ENCODE measurements around the gene LONP2. TPM values are rescaled to one million over a fixed set of nuclear protein-coding genes. Genes with fewer than 3 reads are reported as not detected.
"Not testable (repeated sequence)": the region's sequence is repeated elsewhere in the genome, so short reads cannot be mapped to it uniquely, and the experiment has no call there.

The LONP2 gene
- total and polyA plus RNA-seq, 9 donors = 30.0 to 101 (median 75.7) TPM

DNA sequence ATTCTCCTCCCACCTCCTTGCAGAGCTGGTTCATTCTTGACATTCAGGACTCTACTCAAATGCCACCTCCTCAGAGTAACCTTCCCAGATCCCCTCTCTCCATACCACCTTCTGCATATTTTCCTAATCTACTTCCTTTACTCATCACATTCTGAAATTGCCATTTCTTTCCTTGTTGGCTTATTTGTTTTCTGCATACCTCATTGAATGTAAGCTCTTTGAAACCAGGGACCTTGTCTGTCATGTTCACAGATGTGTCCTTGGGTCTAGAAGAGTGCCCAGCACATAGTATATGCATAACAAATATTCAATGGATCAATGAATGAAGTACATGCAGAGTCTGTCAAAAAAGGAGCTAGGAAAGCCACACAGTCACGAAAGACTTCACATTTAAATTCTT, 7.8 kb upstream of the LONP2 start:
- TF ChIP-seq POLR2A (IDR thresholded peaks at IDR 0.05) (no peak), EP300 (IDR thresholded peaks at IDR 0.05) (no peak)
- TF ChIP-seq, protein P1, sequence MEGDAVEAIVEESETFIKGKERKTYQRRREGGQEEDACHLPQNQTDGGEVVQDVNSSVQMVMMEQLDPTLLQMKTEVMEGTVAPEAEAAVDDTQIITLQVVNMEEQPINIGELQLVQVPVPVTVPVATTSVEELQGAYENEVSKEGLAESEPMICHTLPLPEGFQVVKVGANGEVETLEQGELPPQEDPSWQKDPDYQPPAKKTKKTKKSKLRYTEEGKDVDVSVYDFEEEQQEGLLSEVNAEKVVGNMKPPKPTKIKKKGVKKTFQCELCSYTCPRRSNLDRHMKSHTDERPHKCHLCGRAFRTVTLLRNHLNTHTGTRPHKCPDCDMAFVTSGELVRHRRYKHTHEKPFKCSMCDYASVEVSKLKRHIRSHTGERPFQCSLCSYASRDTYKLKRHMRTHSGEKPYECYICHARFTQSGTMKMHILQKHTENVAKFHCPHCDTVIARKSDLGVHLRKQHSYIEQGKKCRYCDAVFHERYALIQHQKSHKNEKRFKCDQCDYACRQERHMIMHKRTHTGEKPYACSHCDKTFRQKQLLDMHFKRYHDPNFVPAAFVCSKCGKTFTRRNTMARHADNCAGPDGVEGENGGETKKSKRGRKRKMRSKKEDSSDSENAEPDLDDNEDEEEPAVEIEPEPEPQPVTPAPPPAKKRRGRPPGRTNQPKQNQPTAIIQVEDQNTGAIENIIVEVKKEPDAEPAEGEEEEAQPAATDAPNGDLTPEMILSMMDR (IDR thresholded peaks at IDR 0.05) = no peak
- no peak overlapping the region for H3K4me3 ChIP-seq
- intact Hi-C loops (cut with DNase I) = no loop called here

GRCh38 chr16:48240147-48240546, 4.0 kb upstream of the LONP2 start:
- intact Hi-C loops (cut with DNase I) = loop anchor here in 1 of 4 donors (10.0 kb wide), 1 partner anchor 375 kb away; the partner anchor contains the start of gene N4BP1
- not testable (repeated sequence) for H3K27me3 ChIP-seq; H3K36me3 ChIP-seq; H3K4me3 ChIP-seq; H3K9me3 ChIP-seq; H3K27ac ChIP-seq; H3K4me1 ChIP-seq (ENCODE audit: insufficient read depth); DNase-seq
- WGBS, 3 donors = 92 to 94% (median 94%) methylated on average over 3 of the region's 3 CpGs

More for the DNA sequence above, 7.8 kb upstream of the LONP2 start:
- Histone ChIP-seq H3K27me3 (no peaks in the 10 kb centered on the region), H3K4me1 (ENCODE audit: insufficient read depth) (no peaks in the 10 kb centered on the region), H3K36me3 (no peaks in the 10 kb centered on the region), H3K9me3 (no peaks in the 10 kb centered on the region), H3K27ac (no peak overlapping the region)
- DNase-seq = no peak
- 88 to 95% (median 93%) methylated on average over 1 of the region's 1 CpG for WGBS, 3 donors

- 1 to 3% (median 2%) methylated on average over 8 of the region's 8 CpGs for WGBS, 3 donors
- Histone ChIP-seq H3K9me3 (no peaks in the 10 kb centered on the region), H3K27ac (peak overlapping the region; percentile 69 to 75), H3K27me3 (no peaks in the 10 kb centered on the region), H3K36me3 (no peaks in the 10 kb centered on the region), H3K4me1 (ENCODE audit: insufficient read depth) (peaks cover 8% of the 10 kb centered on the region), H3K4me3 (peak overlapping the region; percentile 78)
- TF ChIP-seq EP300 (IDR thresholded peaks at IDR 0.05) = no peak
- no peak for TF ChIP-seq POLR2A (IDR thresholded peaks at IDR 0.05)
- TF ChIP-seq, protein P1 (IDR thresholded peaks at IDR 0.05) = no peak
- DNase-seq = no peak
- intact Hi-C loops (cut with DNase I) = loop anchor here in 1 of 4 donors (10.0 kb wide), 1 partner anchor 370 kb away; the partner anchor contains the start of gene N4BP1
These were observed 729 bp downstream of the LONP2 start for GRCh38 chr16:48244863-48245195.

DNA sequence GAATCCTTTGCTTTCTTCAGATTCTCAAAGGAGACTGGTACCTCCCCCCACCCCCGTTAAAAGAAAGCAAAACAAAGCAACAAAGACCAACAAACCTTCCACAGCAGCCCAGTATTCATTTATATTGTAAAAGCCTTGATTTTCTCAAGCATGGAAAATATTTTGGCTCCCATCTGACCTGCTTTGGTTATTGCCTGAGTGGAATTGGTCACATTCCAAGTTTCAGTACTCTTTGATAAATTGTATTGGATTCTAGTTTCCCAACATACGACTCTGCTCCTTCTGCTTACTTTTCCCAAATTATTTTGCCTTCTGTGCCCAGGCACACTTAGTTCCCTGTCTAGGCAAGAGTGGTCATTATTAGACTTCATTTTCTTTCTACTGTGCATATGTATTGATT, 2.0 kb downstream of the LONP2 start:
- Histone ChIP-seq H3K4me1 (ENCODE audit: insufficient read depth) (peaks cover 8% of the 10 kb centered on the region), H3K36me3 (no peaks in the 10 kb centered on the region), H3K9me3 (no peaks in the 10 kb centered on the region), H3K4me3 (no peak overlapping the region), H3K27me3 (no peaks in the 10 kb centered on the region), H3K27ac (no peak overlapping the region)
- no peak for TF ChIP-seq POLR2A (IDR thresholded peaks at IDR 0.05)
- TF ChIP-seq EP300 (IDR thresholded peaks at IDR 0.05) = no peak
- TF ChIP-seq, protein P1 (IDR thresholded peaks at IDR 0.05) = no peak
- WGBS, 3 donors = 4 to 7% (median 5%) methylated on average over 2 of the region's 2 CpGs
- intact Hi-C loops (cut with DNase I) = loop anchor here in 1 of 4 donors (10.0 kb wide), 1 partner anchor 369 kb away; the partner anchor contains the start of gene N4BP1
- no peak for DNase-seq

- H3K4me1 ChIP-seq (ENCODE audit: insufficient read depth) = peaks cover 8% of the 10 kb centered on the region
- H3K27ac ChIP-seq = no peak within 1 kb of the TSS
- H3K27me3 ChIP-seq = no peaks in the 10 kb centered on the region
- DNase-seq = no peak
- no peak within 1 kb of the TSS for H3K4me3 ChIP-seq
- intact Hi-C loops (cut with DNase I) = loop anchor here in 1 of 4 donors (10.0 kb wide), 1 partner anchor 367 kb away; the partner anchor contains the start of gene N4BP1
- no peaks in the 10 kb centered on the region for H3K36me3 ChIP-seq
- TF ChIP-seq EP300 (IDR thresholded peaks at IDR 0.05) = no peak
- TF ChIP-seq, protein P1 (IDR thresholded peaks at IDR 0.05) = no peak
- H3K9me3 ChIP-seq = no peaks in the 10 kb centered on the region
- WGBS, 3 donors = 46 to 59% (median 47%) methylated on average over 4 of the region's 4 CpGs
These were observed 3.2 kb downstream of the LONP2 start, which contains the start of gene ABCC11 for GRCh38 chr16:48247311-48247710. Gene ABCC11, minus strand, starts transcription at chr16:48247539. Its CDS starts 15,618 bp downstream, at chr16:48231921.
